H1 (cell line): Measurements from ENCODE around the gene MUC5AC. TPM values are rescaled to one million over a fixed set of nuclear protein-coding genes. Genes with fewer than 3 reads are reported as not detected.
A peak's percentile ranks its signal among the peaks of the same experiment; 100 is the strongest.

Experiments used
- CTCF ChIA-PET: fragments of 300-600 bp; sonication (Branson Sonifier 250); formaldehyde crosslinking; loops from one replicate; lab custom pipeline; 2021; ENCODE audit not compliant: partially characterized antibody; lab: Charles Lee
- POLR2A ChIA-PET: fragments of 300-600 bp; sonication (Branson Sonifier 250); formaldehyde crosslinking; loops from one replicate; lab custom pipeline; 2021; ENCODE audit warnings: inconsistent platforms; ENCODE audit not compliant: partially characterized antibody; lab: Charles Lee
- DNase-seq, 2 experiments: peaks; one replicate each; pipeline versions ENCODE4 v3.0.0 to v3.0.0-alpha.2; 2010 to 2022; ENCODE audit warnings: low spot score in 2 of 2, low read depth in 1 of 2, mixed read lengths in 1 of 2
- FAIRE-seq: peaks from 2 replicates; lab custom pipeline; 2011; peaks lifted over from hg19 to GRCh38; lab: Jason Lieb, UNC
- H2AFZ ChIP-seq: 2 replicates; pipeline ENCODE4 v1.8.1; 2012; ENCODE audit warnings: low read length, inconsistent platforms
- H2AK5ac ChIP-seq: 2 replicates; pipeline ENCODE4 v1.6.1; 2013; ENCODE audit warnings: low read depth, low read length
- H2BK120ac ChIP-seq: replicated peaks from 2 replicates; pipeline ENCODE3; 2013; ENCODE audit warnings: low read depth, low read length, inconsistent platforms
- H2BK12ac ChIP-seq: 2 replicates; pipeline ENCODE4 v1.6.1; 2013; ENCODE audit warnings: low read depth, low read length
- H2BK15ac ChIP-seq: 2 replicates; pipeline ENCODE4 v1.6.1; 2013; ENCODE audit warnings: low read length
- H2BK20ac ChIP-seq: 2 replicates; pipeline ENCODE4 v1.6.1; 2013; ENCODE audit warnings: low read length
- H2BK5ac ChIP-seq: 2 replicates; pipeline ENCODE4 v1.6.1; 2013; ENCODE audit warnings: low read depth, low read length
- H3K14ac ChIP-seq: 2 replicates; pipeline ENCODE4 v1.6.1; 2013; ENCODE audit warnings: inconsistent platforms; ENCODE audit not compliant: insufficient read length
- H3K18ac ChIP-seq: 2 replicates; pipeline ENCODE4 v1.6.1; 2013; ENCODE audit warnings: low read length; ENCODE audit errors: extremely low read depth
- H3K23ac ChIP-seq: 2 replicates; pipeline ENCODE4 v1.6.1; 2013; ENCODE audit warnings: inconsistent platforms; ENCODE audit not compliant: insufficient read length
- H3K23me2 ChIP-seq: 2 replicates; pipeline ENCODE4 v1.6.1; 2013; ENCODE audit warnings: low read depth, low read length
- H3K27ac ChIP-seq: 2 replicates; pipeline ENCODE4 v1.6.1; 2011; ENCODE audit warnings: low read depth, low read length, inconsistent platforms
- H3K27me3 ChIP-seq, 4 experiments: replicated peaks in 1 of 4; 1 replicate in 1 of 4; 2 replicates in 3 of 4; pipeline versions ENCODE4 v1.6.1 to v1.8.1; 2011 to 2013; ENCODE audit warnings: low read length in 3 of 4, mild to moderate bottlenecking in 3 of 4, inconsistent platforms in 2 of 4, mixed read lengths in 2 of 4, moderate library complexity in 1 of 4; ENCODE audit not compliant: control insufficient read depth in 3 of 4, insufficient read depth in 3 of 4; ENCODE audit errors: extremely low read depth in 1 of 4
- H3K36me3 ChIP-seq, 4 experiments: 2 replicates each; pipeline versions ENCODE4 v1.6.1 to v1.8.1; 2011 to 2013; ENCODE audit warnings: mild to moderate bottlenecking in 4 of 4, low read length in 3 of 4, moderate library complexity in 2 of 4, control low read depth in 1 of 4, inconsistent platforms in 1 of 4; ENCODE audit not compliant: insufficient read depth in 4 of 4, control insufficient read depth in 2 of 4
- H3K4ac ChIP-seq: replicated peaks from 2 replicates; pipeline ENCODE3; 2013; ENCODE audit warnings: low read length, low read depth, mixed read lengths, inconsistent platforms; ENCODE audit not compliant: insufficient read length
- H3K4me1 ChIP-seq, 4 experiments: replicated peaks in 1 of 4; 1 replicate in 1 of 4; 2 replicates in 3 of 4; pipeline versions ENCODE4 v1.6.1 to v1.8.1; 2011 to 2013; ENCODE audit warnings: low read length in 3 of 4, inconsistent platforms in 2 of 4, mixed read lengths in 1 of 4; ENCODE audit not compliant: insufficient read depth in 4 of 4, control insufficient read depth in 3 of 4
- H3K4me2 ChIP-seq, 2 experiments: 2 replicates each; pipeline versions ENCODE4 v1.6.1 to v1.8.1; 2011 to 2013; ENCODE audit warnings: low read depth in 2 of 2, low read length in 2 of 2, control low read depth in 1 of 2, inconsistent platforms in 1 of 2, mild to moderate bottlenecking in 1 of 2; ENCODE audit not compliant: insufficient read depth in 1 of 2
- H3K4me3 ChIP-seq, 4 experiments: fragments of 200-600, 300-600 bp in 1 of 4; sonication (generic), shearing (Covaris generic), sonication (Bioruptor Twin) in 1 of 4; 2 replicates each; pipeline versions ENCODE4 v1.5.1 to v1.8.1; 2011 to 2016; ENCODE audit warnings: low read length in 4 of 4, low read depth in 3 of 4, control low read depth in 2 of 4, inconsistent platforms in 2 of 4, mild to moderate bottlenecking in 2 of 4, mixed read lengths in 1 of 4, moderate library complexity in 1 of 4; ENCODE audit not compliant: insufficient read depth in 2 of 4; ENCODE audit errors: extremely low read depth in 1 of 4
- H3K56ac ChIP-seq: replicated peaks from 2 replicates; pipeline ENCODE3; 2013; ENCODE audit warnings: low read depth, mild to moderate bottlenecking, mixed read lengths, low read length, inconsistent platforms; ENCODE audit not compliant: insufficient read length
- H3K79me1 ChIP-seq: 2 replicates; pipeline ENCODE4 v1.6.1; 2013; ENCODE audit warnings: low read depth, low read length, control low read depth
- H3K79me2 ChIP-seq, 2 experiments: 2 replicates each; pipeline versions ENCODE4 v1.6.1 to v1.8.1; 2012 to 2013; ENCODE audit warnings: low read length in 2 of 2, mild to moderate bottlenecking in 2 of 2, inconsistent platforms in 1 of 2; ENCODE audit not compliant: insufficient read depth in 2 of 2, control insufficient read depth in 1 of 2
- H3K9ac ChIP-seq, 4 experiments: replicated peaks in 1 of 4; 1 replicate in 1 of 4; 2 replicates in 3 of 4; pipeline versions ENCODE4 v1.6.1 to v1.8.1; 2011 to 2013; ENCODE audit warnings: low read depth in 3 of 4, low read length in 3 of 4, control low read depth in 2 of 4, mild to moderate bottlenecking in 2 of 4, moderate library complexity in 2 of 4, inconsistent platforms in 1 of 4; ENCODE audit errors: extremely low read depth in 1 of 4
- H3K9me3 ChIP-seq, 2 experiments: 2 replicates each; pipeline versions ENCODE4 v1.6.1 to v1.8.1; 2012 to 2013; ENCODE audit warnings: mild to moderate bottlenecking in 2 of 2, moderate library complexity in 2 of 2, control low read depth in 1 of 2, inconsistent platforms in 1 of 2, low read depth in 1 of 2, low read length in 1 of 2, mixed read lengths in 1 of 2; ENCODE audit not compliant: insufficient read depth in 2 of 2
- H4K20me1 ChIP-seq, 2 experiments: replicated peaks in 1 of 2; 2 replicates each; pipeline versions ENCODE3 to v1.8.1; 2011 to 2013; ENCODE audit warnings: inconsistent platforms in 2 of 2, low read length in 2 of 2, mild to moderate bottlenecking in 1 of 2; ENCODE audit not compliant: insufficient read depth in 2 of 2, control insufficient read depth in 1 of 2
- H4K5ac ChIP-seq: 2 replicates; pipeline ENCODE4 v1.6.1; 2013; ENCODE audit warnings: low read length, low read depth, mixed read lengths, inconsistent platforms; ENCODE audit not compliant: insufficient read length
- H4K8ac ChIP-seq: 2 replicates; pipeline ENCODE4 v1.8.0; 2013; ENCODE audit warnings: mild to moderate bottlenecking, moderate library complexity, low read length, inconsistent platforms; ENCODE audit not compliant: insufficient read depth; ENCODE audit errors: extremely low read depth
- H4K91ac ChIP-seq: replicated peaks from 2 replicates; pipeline ENCODE3; 2013; ENCODE audit warnings: low read length, mixed read lengths, inconsistent platforms; ENCODE audit not compliant: insufficient read length
- BACH1 ChIP-seq: IDR thresholded peaks from 2 replicates; pipeline ENCODE4 v1.6.1; 2012; ENCODE audit warnings: low read length, improper control_type of control experiment
- BCL11A ChIP-seq, 2 experiments: IDR thresholded peaks; one replicate each; pipeline ENCODE4 v1.6.1; 2011; ENCODE audit warnings: low read depth in 2 of 2, low read length in 2 of 2, mild to moderate bottlenecking in 2 of 2
- CREB1 ChIP-seq: IDR thresholded peaks from 2 replicates; pipeline ENCODE4 v1.6.1; 2012; ENCODE audit warnings: inconsistent platforms
- NANOG ChIP-seq: IDR thresholded peaks from 2 replicates; pipeline ENCODE4 v1.6.1; 2011; ENCODE audit warnings: low read length, low read depth, mild to moderate bottlenecking, inconsistent platforms; ENCODE audit not compliant: insufficient read depth, poor library complexity, severe bottlenecking
- RXRA ChIP-seq: IDR thresholded peaks from 2 replicates; pipeline ENCODE4 v1.6.1; 2011; ENCODE audit warnings: low read depth, mild to moderate bottlenecking, low read length, moderate library complexity; ENCODE audit not compliant: insufficient read depth
- SIRT6 ChIP-seq: IDR thresholded peaks from one replicate; pipeline ENCODE4 v1.7.1; 2012; ENCODE audit warnings: low read length, inconsistent platforms
- SIX5 ChIP-seq: IDR thresholded peaks from 2 replicates; pipeline ENCODE4 v1.6.1; 2011; ENCODE audit warnings: mild to moderate bottlenecking, low read depth, low read length
- TAF7 ChIP-seq: optimal IDR thresholded peaks from 2 replicates; pipeline ENCODE3; 2011; ENCODE audit warnings: low read depth, mild to moderate bottlenecking, inconsistent platforms, low read length, moderate library complexity, borderline replicate concordance
- WGBS, 2 experiments: shearing (Covaris generic) in 1 of 2; methylation state at CpG; one replicate each; pipeline versions ENCODE4 v1.1.6 to v1.1.7; 2013 to 2015; ENCODE audit warnings: low lambda C conversion rate in 2 of 2, mixed read lengths in 2 of 2, inconsistent platforms in 1 of 2, low coverage in 1 of 2, missing lambda C conversion rate in 1 of 2; ENCODE audit not compliant: insufficient replicate concordance in 2 of 2, insufficient coverage in 1 of 2, insufficient read length in 1 of 2; ENCODE audit errors: extremely low coverage in 1 of 2, missing lambda C conversion rate in 1 of 2; 5-methylcytosine and 5-hydroxymethylcytosine counted together
- polyA plus RNA-seq, 7 experiments: library from polyadenylated mRNA; depleted of rRNA in 3 of 7; stranded (reverse) in 5 of 7; unstranded in 2 of 7; fragments of >200 nt in 5 of 7; fragments of 200-250 nt in 2 of 7; gene quantifications; 1 replicate in 5 of 7; 2 replicates in 1 of 7; 4 replicates in 1 of 7; pipeline versions ENCODE4 v1.2.1 to v1.2.3, GENCODE V29; 2011 to 2013; ENCODE audit warnings: missing spikeins in 2 of 7, mixed read lengths in 2 of 7
- total RNA-seq: library from RNA; stranded (reverse); fragmentation: NEBNext Ultra II Directional; extraction: Animal tissue kit (Norgen Biotek cat#: 25700); gene quantifications from 2 replicates; pipeline ENCODE4 v1.2.1, GENCODE V29; 2021
- TF ChIP-seq, protein P1 (sequence below): IDR thresholded peaks from 2 replicates; pipeline ENCODE4 v1.6.1; 2012; ENCODE audit warnings: low read length, inconsistent platforms

MUC5AC gene
- total and polyA plus RNA-seq, 2 of the 8 experiments (the other 6 are each of a cell fraction or from before 2014, with no cell fraction given) = not detected

DNA sequence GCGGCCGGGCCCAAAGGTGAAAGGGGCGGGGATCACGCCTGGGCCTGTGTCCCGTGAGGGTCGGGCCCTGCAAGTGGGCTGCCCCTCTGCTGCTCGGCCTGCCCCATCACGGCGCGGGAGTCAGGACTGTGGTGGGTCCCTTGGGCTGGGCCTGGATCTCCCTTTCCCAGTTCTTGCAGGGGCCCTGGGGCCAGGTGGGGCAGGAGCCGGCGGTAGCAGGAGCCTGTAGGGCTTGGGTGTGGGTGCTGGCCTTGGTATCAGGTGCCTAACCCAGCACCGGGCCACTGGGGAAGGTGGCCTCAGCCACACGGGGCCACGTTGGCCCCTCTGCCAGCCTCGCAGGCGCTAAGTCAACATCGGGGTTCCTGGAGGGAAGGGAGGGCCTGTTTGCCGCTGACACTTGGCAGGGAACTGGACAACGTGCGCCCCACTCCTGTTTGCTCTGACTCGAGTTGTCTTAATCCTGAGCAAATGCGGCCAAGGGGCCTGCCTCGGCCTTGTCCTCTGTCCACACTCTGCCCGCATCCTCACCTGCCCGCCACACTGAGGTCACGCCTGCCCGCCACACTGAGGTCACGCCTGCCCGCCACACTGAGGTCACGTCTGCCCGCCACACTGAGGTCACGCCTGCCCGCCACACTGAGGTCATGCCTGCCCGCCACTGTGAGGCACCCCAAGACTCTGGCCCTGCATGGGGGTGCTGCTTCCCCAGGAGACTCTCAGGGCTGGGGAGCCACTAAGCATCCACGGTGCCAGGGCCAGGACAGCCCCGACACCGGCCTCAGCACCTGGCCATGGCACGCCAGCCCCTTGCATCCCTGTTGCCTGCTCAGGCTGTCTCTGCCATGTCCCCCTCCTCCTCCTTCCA lies 50.9 kb downstream of the MUC5AC start:
- no peak overlapping the region for H4K91ac ChIP-seq
- DNase-seq (peak in 1 of 2 experiments; percentile 4), FAIRE-seq (no peak)
- no peaks in the 10 kb centered on the region for H4K20me1 ChIP-seq
- no peak overlapping the region for H3K9ac ChIP-seq
- no peaks in the 10 kb centered on the region for H3K36me3 ChIP-seq
- H2AFZ ChIP-seq = no peak overlapping the region
- TF ChIP-seq RXRA (no peak), CREB1 (no peak), TAF7 (no peak), BCL11A (IDR thresholded peaks at IDR 0.05; ENCODE audit: low read depth in 2 of 2, low read length in 2 of 2) (no peak), NANOG (no peak), SIX5 (no peak), BACH1 (no peak), SIRT6 (no peak)
- TF ChIP-seq, protein P1, sequence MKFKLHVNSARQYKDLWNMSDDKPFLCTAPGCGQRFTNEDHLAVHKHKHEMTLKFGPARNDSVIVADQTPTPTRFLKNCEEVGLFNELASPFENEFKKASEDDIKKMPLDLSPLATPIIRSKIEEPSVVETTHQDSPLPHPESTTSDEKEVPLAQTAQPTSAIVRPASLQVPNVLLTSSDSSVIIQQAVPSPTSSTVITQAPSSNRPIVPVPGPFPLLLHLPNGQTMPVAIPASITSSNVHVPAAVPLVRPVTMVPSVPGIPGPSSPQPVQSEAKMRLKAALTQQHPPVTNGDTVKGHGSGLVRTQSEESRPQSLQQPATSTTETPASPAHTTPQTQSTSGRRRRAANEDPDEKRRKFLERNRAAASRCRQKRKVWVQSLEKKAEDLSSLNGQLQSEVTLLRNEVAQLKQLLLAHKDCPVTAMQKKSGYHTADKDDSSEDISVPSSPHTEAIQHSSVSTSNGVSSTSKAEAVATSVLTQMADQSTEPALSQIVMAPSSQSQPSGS = no peak
- CTCF ChIA-PET = no interaction called here
- no peak overlapping the region for H2BK12ac ChIP-seq
- no peak overlapping the region for H4K5ac ChIP-seq
- H3K4me1 ChIP-seq = no peaks in the 10 kb centered on the region
- H2BK5ac ChIP-seq = no peak overlapping the region
- no peak overlapping the region for H3K27ac ChIP-seq
- no peak overlapping the region for H2AK5ac ChIP-seq
- no peaks in the 10 kb centered on the region for H3K27me3 ChIP-seq
- 89% methylated on average over 27 of the region's 39 CpGs; no CpG with 5 or more reads in 1 of the 2 experiments for WGBS, 2 experiments
- H2BK20ac ChIP-seq = no peak overlapping the region
- H3K56ac ChIP-seq = no peak overlapping the region
- H3K18ac ChIP-seq = no peak overlapping the region
- H3K23me2 ChIP-seq = no peaks in the 10 kb centered on the region
- peaks cover 20 to 36% of the 10 kb centered on the region in 2 experiments for H3K9me3 ChIP-seq
- H3K4me2 ChIP-seq = no peak overlapping the region
- H2BK120ac ChIP-seq = no peak overlapping the region
- H3K79me1 ChIP-seq = no peaks in the 10 kb centered on the region
- POLR2A ChIA-PET = no interaction called here
- no peak overlapping the region for H3K14ac ChIP-seq
- no peak overlapping the region for H3K23ac ChIP-seq
- no peak overlapping the region for H3K4me3 ChIP-seq
- H3K4ac ChIP-seq = no peak overlapping the region
- no peaks in the 10 kb centered on the region for H3K79me2 ChIP-seq
- no peak overlapping the region; the same call in 1 of the 2 replicates for H4K8ac ChIP-seq
- no peak overlapping the region for H2BK15ac ChIP-seq
